Endothelial cell of umbilical vein (primary cell): ENCODE data around the gene SMAD3. TPM values are rescaled to one million over a fixed set of nuclear protein-coding genes. Genes with fewer than 3 reads are reported as not detected.

ENCODE experiments used
- BruUV-seq: library from RNA; stranded (reverse); fragments of 400-500 nt; replicated peaks from 2 replicates; lab custom pipeline; 2021; lab: Mats Ljungman, UMichigan
- CTCF ChIA-PET: fragments of 300-600, 350-600 bp; sonication (Branson Sonifier 250); formaldehyde crosslinking; loops from one replicate; lab custom pipeline; 2021; ENCODE audit warnings: antibody characterized with exemption, inconsistent platforms; lab: Charles Lee
- POLR2A ChIA-PET: fragments of 300-600, 350-600 bp; sonication (Branson Sonifier 250); formaldehyde crosslinking; loops from one replicate; lab custom pipeline; 2021; ENCODE audit warnings: antibody characterized with exemption, inconsistent platforms; lab: Charles Lee
- DNase-seq: peaks from one replicate; pipeline ENCODE4 v3.0.0-alpha.2; 2011; ENCODE audit warnings: low read depth, low spot score
- FAIRE-seq: peaks from 2 replicates; lab custom pipeline; 2011; peaks lifted over from hg19 to GRCh38; lab: Jason Lieb, UNC
- H2AFZ ChIP-seq: 2 replicates; pipeline ENCODE4 v1.6.0; 2012; ENCODE audit warnings: low read depth, low read length, control low read depth, inconsistent platforms
- H3K27ac ChIP-seq: 2 replicates; pipeline ENCODE4 v1.5.1; 2011; ENCODE audit warnings: low read depth, mild to moderate bottlenecking, control low read depth, low read length, moderate library complexity; ENCODE audit not compliant: insufficient read depth
- H3K27me3 ChIP-seq, 2 experiments: 2 replicates each; pipeline versions ENCODE4 v1.6.0 to v1.6.1; 2011; ENCODE audit warnings: low read length in 2 of 2, mixed read lengths in 1 of 2; ENCODE audit not compliant: control insufficient read depth in 2 of 2, insufficient read depth in 2 of 2
- H3K36me3 ChIP-seq, 2 experiments: 2 replicates in 1 of 2; 3 replicates in 1 of 2; pipeline ENCODE4 v1.5.1; 2011; ENCODE audit warnings: low read length in 2 of 2, mild to moderate bottlenecking in 1 of 2, moderate library complexity in 1 of 2; ENCODE audit not compliant: control insufficient read depth in 2 of 2, insufficient read depth in 2 of 2; ENCODE audit errors: extremely low read depth in 1 of 2
- H3K4me1 ChIP-seq: 3 replicates; pipeline ENCODE4 v1.5.1; 2011; ENCODE audit warnings: mild to moderate bottlenecking, low read length; ENCODE audit not compliant: control insufficient read depth, insufficient read depth; ENCODE audit errors: extremely low read depth
- H3K4me2 ChIP-seq: 2 replicates; pipeline ENCODE4 v1.6.1; 2011; ENCODE audit warnings: low read length, control low read depth, mixed read lengths; ENCODE audit not compliant: insufficient read depth
- H3K4me3 ChIP-seq, 3 experiments: fragments of 200-600 bp in 1 of 3; sonication (generic), shearing (Covaris generic) in 1 of 3; replicated peaks in 1 of 3; 2 replicates each; pipeline ENCODE4 v1.5.1; 2011 to 2016; ENCODE audit warnings: control low read depth in 3 of 3, low read length in 3 of 3, mild to moderate bottlenecking in 2 of 3, inconsistent platforms in 1 of 3, low read depth in 1 of 3, moderate library complexity in 1 of 3; ENCODE audit not compliant: insufficient read depth in 1 of 3
- H3K79me2 ChIP-seq: 2 replicates; pipeline ENCODE4 v1.6.0; 2012; ENCODE audit warnings: low read length, inconsistent platforms; ENCODE audit not compliant: control insufficient read depth, insufficient read depth
- H3K9ac ChIP-seq: replicated peaks from 2 replicates; pipeline ENCODE3; 2011; ENCODE audit warnings: low read length, control low read depth; ENCODE audit not compliant: insufficient read depth; ENCODE audit errors: extremely low read depth
- H3K9me1 ChIP-seq: replicated peaks from 3 replicates; pipeline ENCODE4 v1.6.0; 2011; ENCODE audit warnings: mild to moderate bottlenecking, low read length; ENCODE audit not compliant: control insufficient read depth, insufficient read depth; ENCODE audit errors: extremely low read depth
- H3K9me3 ChIP-seq: replicated peaks from 2 replicates; pipeline ENCODE4 v1.5.1; 2012; ENCODE audit warnings: low read length, inconsistent platforms; ENCODE audit not compliant: control insufficient read depth, insufficient read depth
- H4K20me1 ChIP-seq: replicated peaks from 2 replicates; pipeline ENCODE3; 2011; ENCODE audit warnings: mild to moderate bottlenecking, low read length; ENCODE audit not compliant: control insufficient read depth, insufficient read depth; ENCODE audit errors: extremely low read depth
- CTCF ChIP-seq, 2 donors: IDR thresholded peaks; 1 replicate in 1 of 2; 2 replicates in 1 of 2; pipeline ENCODE4 v1.5.1; 2011; ENCODE audit warnings: low read length in 2 of 2, mild to moderate bottlenecking in 2 of 2, moderate library complexity in 2 of 2, control low read depth in 1 of 2, inconsistent platforms in 1 of 2, low read depth in 1 of 2; ENCODE audit not compliant: insufficient read depth in 1 of 2; ENCODE audit errors: extremely low read depth in 1 of 2
- FOS ChIP-seq: IDR thresholded peaks from 2 replicates; pipeline ENCODE4 v1.6.1; 2011; ENCODE audit warnings: mild to moderate bottlenecking, low read length, moderate library complexity, borderline replicate concordance; ENCODE audit not compliant: insufficient read depth
- MYC ChIP-seq: IDR thresholded peaks from one replicate; pipeline ENCODE4 v1.6.1; 2011; ENCODE audit warnings: mild to moderate bottlenecking, low read depth, low read length
- POLR2A ChIP-seq: IDR thresholded peaks from 2 replicates; pipeline ENCODE4 v1.6.1; 2012; ENCODE audit warnings: low read depth, mild to moderate bottlenecking, control low read depth, low read length
- POLR2AphosphoS5 ChIP-seq: IDR thresholded peaks from 2 replicates; pipeline ENCODE4 v1.6.1; 2012; ENCODE audit warnings: low read depth, mild to moderate bottlenecking, control low read depth, low read length, moderate library complexity; ENCODE audit not compliant: insufficient read depth
- dilution Hi-C: fragments of 300-500 bp; cut with MboI; formaldehyde crosslinking; loops from one replicate; pipeline ENCODE4 v1.15.0; 2019; ENCODE audit warnings: low sequenced_read_pairs; ENCODE audit not compliant: extremely low pct_ligation_motif_present
- intact Hi-C: fragments of 100-400 bp; cut with micrococcal nuclease; formaldehyde crosslinking; loops from one replicate; pipeline ENCODE4 v1.10.0; 2022
- polyA plus RNA-seq, 4 experiments: library from polyadenylated mRNA; depleted of rRNA in 3 of 4; stranded (reverse) in 3 of 4; unstranded in 1 of 4; fragments of >200 nt; gene quantifications; 2 replicates each; pipeline versions ENCODE4 v1.2.1 to v1.2.3, GENCODE V29; 2011 to 2012; ENCODE audit warnings: missing spikeins in 1 of 4
- total RNA-seq: library from RNA; stranded (reverse); gene quantifications from 2 replicates; pipeline ENCODE4 v1.2.3, GENCODE V29; 2021

The SMAD3 gene
- total and polyA plus RNA-seq, 2 donors (not counting 3 experiments of a cell fraction or from before 2014, with no cell fraction given): 56.4 to 88.2 TPM

DNA sequence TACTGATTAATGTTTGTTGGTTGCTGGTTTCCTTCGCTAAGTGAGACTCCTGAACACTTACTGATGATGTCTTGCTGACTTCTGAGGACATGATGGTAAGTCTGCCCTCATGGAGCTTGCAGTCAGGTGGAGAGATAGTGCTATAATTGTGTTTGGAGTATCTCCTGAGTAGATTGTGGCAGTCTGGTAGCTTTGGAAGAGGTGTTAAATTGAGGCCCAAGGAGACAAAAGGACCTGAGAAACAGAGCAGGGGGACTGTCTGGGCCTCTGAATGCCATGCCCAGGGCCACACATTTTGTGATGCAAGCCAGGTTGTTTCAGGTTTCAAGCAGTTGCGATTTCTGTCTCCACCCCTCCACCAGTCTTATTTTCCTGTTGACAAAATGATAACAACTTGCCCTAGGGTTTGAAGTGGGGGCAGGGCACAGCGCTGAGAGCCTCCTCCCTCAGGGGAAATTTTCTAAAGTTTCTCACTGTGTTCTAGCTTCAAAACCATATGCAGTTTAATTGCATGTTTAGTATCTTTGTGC is 16.7 kb downstream of the SMAD3 start:
- Histone ChIP-seq H3K27me3 (no peaks in the 10 kb centered on the region), H3K9me3 (no peaks in the 10 kb centered on the region), H3K79me2 (peaks cover 100% of the 10 kb centered on the region), H3K4me2 (no peak overlapping the region), H3K36me3 (peaks cover 4 to 11% of the 10 kb centered on the region in 2 experiments), H3K4me3 (no peak overlapping the region), H3K4me1 (peaks cover 76% of the 10 kb centered on the region), H3K27ac (no peak overlapping the region), H3K9me1 (no peaks in the 10 kb centered on the region), H2AFZ (no peak overlapping the region), H4K20me1 (peaks cover 4% of the 10 kb centered on the region), H3K9ac (no peak overlapping the region)
- FAIRE-seq: no peak
- ChIA-PET POLR2A (no interaction called here), CTCF (interaction anchor here (1.0 to 1.7 kb wide), 4 partner anchors 11 to 135 kb away, joined by 3 to 5 read pairs (median 4); no protein-coding TSS in a partner anchor)
- DNase-seq: peak; percentile 38
- BruUV-seq: no TSS peak
- intact Hi-C loops (no loop called here), dilution Hi-C loops (no loop called here)
- TF ChIP-seq POLR2A: no peak
- TF ChIP-seq MYC: no peak
- no peak for TF ChIP-seq FOS
- TF ChIP-seq POLR2AphosphoS5: no peak

GRCh38 chr15:67083135-67083762 is 17.8 kb downstream of the SMAD3 start:
- FAIRE-seq: peak; percentile 50
- TF ChIP-seq CTCF (IDR thresholded peaks at IDR 0.05; ENCODE audit: extremely low read depth in 1 of 2, insufficient read depth in 1 of 2, low read depth in 1 of 2, low read length in 2 of 2): no peak
- H2AFZ ChIP-seq: no peak overlapping the region
- dilution Hi-C loops (no loop called here), intact Hi-C loops (no loop called here)
- no peaks in the 10 kb centered on the region for H3K9me3 ChIP-seq
- H3K4me3 ChIP-seq: no peak overlapping the region
- no peak overlapping the region for H3K9ac ChIP-seq
- no peak overlapping the region for H3K4me2 ChIP-seq
- no TSS peak for BruUV-seq
- H4K20me1 ChIP-seq: peaks cover 4% of the 10 kb centered on the region
- no peaks in the 10 kb centered on the region for H3K27me3 ChIP-seq
- H3K9me1 ChIP-seq: no peaks in the 10 kb centered on the region
- ChIA-PET POLR2A (no interaction called here), CTCF (interaction anchor here (1.1 to 1.8 kb wide), 3 partner anchors 12 to 59 kb away, joined by 5 to 8 read pairs (median 5); no protein-coding TSS in a partner anchor)
- no peak overlapping the region for H3K27ac ChIP-seq
- peaks cover 100% of the 10 kb centered on the region for H3K79me2 ChIP-seq
- peaks cover 75% of the 10 kb centered on the region for H3K4me1 ChIP-seq
- H3K36me3 ChIP-seq: peaks cover 4 to 8% of the 10 kb centered on the region in 2 experiments
- no peak for DNase-seq
